Tongue (tissue), 2 donors: Measurements from ENCODE around the gene NAALADL2. TPM values are rescaled to one million over a fixed set of nuclear protein-coding genes. Genes with fewer than 3 reads are reported as not detected.
"Not testable (repeated sequence)": the region's sequence is repeated elsewhere in the genome, so short reads cannot be mapped to it uniquely, and the experiment has no call there.

Experiments used
- DNase-seq: peaks from one replicate; pipeline ENCODE4 v3.0.0-alpha.2; 2015
- total RNA-seq: library from RNA; depleted of rRNA; stranded (reverse); fragments of >200 nt; gene quantifications from one replicate; pipeline ENCODE4 v1.2.3, GENCODE V29; 2014

The NAALADL2 gene
- total RNA-seq, 1 donor from 2014 or later, result 76.0 TPM

DNA sequence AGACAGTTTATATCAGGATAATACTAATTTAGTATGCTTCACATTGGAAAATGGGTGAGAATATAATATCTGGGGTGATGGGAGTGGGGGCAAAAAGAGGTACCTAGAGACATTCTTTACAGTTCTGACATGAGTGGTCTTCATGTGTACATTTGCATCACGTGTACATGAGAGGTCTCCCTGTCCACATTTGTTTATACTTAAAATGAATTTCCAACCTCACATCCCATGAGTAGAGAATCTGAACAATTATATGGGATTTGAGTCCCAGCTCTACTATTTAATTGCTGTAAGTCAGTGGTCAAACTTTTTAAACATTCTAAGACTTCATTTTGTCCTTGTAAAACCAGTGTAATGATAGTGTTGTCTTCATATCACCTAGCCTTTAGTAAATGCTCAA lies 408.4 kb downstream of the NAALADL2 start:
- DNase-seq, result no peak

DNA sequence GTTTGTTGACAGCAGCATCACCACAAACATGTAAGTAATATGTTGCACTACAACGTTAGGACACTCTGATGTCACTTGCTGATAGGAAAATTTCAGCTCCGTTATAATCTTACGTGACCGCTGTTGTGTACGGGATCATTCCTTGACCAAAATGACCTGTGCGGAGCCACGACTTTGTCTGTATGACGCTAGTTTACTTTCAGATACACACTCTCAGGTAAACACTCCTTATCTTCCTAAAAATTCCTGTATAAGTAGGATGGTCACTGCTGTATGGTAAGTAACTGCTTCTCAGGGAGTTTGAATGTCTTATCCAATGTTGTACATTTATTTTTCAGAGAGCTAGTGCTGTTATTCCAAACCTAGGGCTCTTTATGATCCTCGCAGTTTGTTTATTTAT lies 410.3 kb downstream of the NAALADL2 start:
- no peak for DNase-seq

- no peak for DNase-seq
Measured at GRCh38 chr3:175270198-175270837, 411.2 kb downstream of the NAALADL2 start.

DNA sequence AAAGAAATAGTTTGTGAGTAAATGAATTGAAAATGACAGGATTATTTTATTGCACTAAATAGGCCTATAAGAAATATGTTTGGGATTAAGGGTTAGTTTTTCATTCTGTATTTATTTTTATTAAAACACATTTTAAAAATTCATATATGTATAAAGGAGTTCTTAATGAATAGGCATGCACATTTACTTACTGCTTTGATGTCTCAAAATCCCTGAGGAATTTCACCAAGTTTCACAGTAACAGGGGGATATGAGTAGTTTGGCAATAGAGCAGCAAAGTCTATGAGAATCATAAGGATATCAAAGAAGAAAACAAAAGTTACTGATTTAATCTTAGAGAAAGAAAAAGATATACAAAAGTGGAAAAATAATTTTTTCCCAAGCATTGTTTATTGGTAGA lies 411.7 kb downstream of the NAALADL2 start:
- no peak for DNase-seq

DNA sequence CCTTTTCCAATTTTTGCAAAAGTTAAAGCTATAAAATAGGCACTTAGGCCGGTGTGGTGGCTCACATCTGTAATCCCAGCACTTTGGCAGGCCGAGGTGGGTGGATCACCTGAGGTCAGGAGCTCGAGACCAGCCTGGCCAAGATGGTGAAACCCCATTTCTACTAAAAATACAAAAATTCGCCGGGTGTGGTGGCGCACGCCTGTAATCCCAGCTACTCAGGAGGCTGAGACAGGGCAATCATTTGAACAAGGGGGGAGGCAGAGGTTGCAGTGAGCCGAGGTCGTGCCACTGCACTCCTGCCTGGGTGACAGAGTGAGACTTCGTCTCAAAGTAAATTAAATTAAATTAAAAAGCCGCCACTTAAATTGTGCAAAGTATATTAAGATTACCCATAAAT lies 412.3 kb downstream of the NAALADL2 start:
- not testable (repeated sequence) for DNase-seq

- no peak for DNase-seq
Measured at GRCh38 chr3:175272392-175272791, 413.3 kb downstream of the NAALADL2 start.

GRCh38 chr3:175273573-175273972 lies 414.4 kb downstream of the NAALADL2 start:
- DNase-seq, result no peak

- no peak for DNase-seq
Measured at GRCh38 chr3:175274056-175274455, 414.9 kb downstream of the NAALADL2 start.

DNA sequence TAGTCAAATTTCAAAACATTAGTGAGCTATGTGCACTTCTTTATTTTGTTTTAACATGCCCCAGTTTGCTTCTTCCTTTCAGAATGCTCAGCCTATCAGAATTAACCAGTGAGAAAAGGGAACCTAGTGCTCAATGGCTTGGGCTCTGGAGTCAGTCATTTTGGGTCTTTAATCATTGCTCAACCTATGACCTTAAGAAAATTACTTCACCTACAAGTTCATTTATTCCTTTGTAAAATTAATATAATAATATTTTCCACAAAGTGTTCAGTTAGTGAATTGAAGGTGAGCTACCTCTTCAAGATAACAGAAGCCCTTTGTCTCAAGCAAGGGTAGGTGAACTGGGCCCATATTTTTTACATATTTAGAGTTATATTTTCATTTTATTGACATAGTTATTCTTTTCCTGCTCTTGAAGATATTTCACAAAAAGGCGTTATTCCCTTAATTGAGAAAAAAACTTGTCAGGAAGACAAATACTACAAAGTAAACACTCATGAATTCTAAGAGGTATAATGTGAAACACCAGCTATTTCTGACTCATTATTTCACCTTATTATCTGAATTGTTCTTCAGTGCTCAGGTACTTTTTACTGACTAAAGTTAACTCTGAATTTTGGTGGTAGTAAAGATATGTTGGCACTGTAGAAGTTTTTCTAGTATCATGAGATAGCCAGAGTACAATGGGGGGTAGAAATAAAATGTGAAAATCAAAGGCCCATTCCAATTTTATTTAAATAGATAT lies 415.5 kb downstream of the NAALADL2 start:
- DNase-seq, result no peak

DNA sequence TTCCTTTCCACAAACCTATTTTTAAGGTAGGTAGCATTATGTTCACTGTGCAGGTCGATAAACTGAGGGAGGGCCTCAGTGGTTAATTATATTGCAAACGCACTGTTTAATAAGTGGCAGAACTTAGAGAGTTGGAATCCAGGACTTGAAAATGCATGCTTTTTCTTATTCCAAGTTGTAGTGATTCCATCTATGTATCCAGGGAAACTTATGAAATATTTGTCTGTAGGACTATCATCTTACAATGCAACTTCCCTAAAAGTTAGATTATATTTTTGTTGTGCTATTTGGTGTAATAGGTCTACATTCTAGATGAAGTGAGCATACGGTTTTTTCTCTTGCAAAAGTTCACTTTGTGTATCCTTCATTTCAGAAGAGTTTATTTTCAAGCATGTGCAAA lies 419.5 kb downstream of the NAALADL2 start:
- DNase-seq, result no peak

DNA sequence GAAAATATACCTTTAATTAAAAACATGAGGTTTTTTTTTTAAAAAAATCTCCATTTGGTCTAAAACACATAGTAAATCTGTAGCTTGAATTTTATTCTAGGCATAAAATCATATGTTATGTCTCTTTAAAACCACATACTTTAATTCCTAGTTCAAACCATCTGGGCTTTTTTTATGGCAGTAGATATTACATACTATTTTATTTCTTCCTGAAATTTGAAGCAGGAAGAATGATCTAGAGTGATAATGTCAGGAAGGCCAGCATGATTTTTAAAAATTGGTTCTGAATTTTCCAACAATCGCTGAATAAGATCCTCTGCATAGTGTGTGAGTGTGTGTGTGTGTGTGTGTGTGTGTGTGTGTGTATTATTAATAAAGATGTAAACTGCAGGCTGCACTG lies 420.3 kb downstream of the NAALADL2 start:
- DNase-seq, result no peak

- no peak for DNase-seq
Measured at GRCh38 chr3:175279911-175280310, 420.8 kb downstream of the NAALADL2 start.

DNA sequence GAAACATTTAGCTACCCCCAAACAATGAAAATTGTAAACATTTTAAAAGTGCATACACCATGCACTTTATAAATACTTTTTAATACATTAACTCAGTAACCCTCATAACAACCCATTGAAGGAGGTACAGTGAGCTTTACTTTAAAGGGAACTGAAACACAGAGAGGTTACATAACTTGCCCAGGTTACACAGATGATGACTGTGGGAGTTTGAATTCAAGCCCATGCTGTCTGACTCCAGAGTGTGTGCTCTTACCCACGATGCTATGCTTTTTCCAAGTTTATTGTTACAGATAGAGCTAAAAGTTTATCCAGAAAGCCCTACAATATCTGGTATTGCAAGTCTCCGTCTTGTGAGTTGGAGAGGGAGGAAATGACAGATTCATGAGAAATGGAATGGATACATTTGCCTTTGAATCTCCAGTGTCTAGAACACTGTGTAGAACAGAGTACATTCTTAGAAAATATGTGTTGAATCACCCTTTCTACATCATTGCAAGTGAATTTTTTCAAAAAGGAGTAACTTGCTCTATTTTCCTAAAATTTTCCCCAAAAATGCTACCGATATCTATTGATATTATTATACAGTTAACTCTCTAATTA lies 428.3 kb downstream of the NAALADL2 start:
- no peak for DNase-seq

DNA sequence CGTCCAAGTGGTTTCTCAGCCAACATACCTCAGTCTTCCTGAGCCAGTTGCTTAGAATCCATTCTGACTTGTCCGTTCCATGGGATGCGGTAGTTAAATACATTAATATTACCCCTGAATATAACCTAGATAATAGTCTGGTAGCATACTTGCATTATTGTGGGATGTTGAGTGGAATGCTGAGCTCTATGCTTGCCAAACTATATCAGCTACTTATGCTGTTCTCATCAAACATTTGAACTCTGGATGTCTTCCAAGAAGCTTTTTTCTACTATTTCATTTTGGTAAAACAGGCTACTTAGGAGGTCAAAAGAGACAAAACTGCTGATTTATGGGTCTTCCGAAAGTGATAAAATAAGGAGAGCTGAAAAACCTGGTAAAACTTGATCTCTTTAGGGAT lies 429.5 kb downstream of the NAALADL2 start:
- no peak for DNase-seq

- no peak for DNase-seq
Measured at GRCh38 chr3:175294793-175295192, 435.7 kb downstream of the NAALADL2 start.

DNA sequence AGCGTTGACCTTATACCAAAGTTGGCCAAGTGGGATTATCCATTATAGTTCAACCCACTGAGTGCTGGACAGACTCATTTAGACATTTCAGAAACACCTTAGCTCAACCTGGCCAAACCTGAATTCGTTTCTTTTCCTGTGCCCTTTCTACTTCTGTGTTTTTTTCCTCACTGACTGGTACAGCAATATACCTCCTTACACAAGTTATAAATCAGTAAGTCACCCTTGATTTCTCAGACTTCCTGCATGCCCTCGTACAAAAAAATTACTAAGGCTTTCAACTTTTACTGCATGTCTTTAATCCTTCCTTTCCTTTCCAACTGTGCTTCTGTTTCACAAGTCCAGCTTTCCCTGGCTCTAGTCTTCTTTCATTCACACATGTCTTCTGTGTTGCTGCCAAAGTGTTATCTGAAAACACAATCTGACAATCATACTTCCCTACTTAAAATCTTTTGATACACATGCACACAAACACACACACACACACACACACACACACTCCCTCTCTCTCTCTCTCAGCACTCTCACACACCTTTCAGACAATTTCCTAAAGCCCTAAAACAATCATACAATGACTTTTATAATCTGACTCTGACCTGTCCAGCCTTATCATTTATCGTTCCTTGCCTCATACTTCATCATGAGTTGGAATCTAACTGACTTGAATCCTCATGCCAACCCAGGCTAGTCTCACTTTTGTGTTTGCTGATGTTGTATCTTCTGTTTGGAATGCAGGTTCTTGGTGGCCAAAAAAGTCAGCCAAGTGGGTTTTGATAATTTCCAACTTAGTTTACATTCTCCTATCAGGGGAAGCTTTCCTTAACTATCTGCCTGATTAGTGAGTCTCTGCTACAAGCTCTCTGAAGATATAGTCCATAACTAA lies 436.4 kb downstream of the NAALADL2 start:
- no peak for DNase-seq

DNA sequence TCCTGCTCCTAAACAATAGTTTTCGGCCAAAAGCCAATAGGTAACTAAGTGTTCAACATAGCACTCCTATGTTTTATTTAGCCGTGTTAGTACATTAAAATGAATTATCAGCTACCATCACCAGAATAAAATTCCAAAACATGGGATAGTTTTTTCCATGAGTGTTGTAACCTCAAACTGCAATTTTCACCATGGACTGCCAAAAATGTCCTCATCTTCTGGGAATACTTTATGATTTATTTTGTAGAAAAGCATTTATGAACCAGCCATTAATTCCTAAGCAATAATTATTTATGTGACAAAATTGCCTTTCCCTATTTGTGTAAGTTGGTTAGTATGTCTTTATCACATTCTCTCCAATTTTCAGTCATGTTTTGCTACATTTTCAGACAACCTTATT lies 438.1 kb downstream of the NAALADL2 start:
- no peak for DNase-seq

DNA sequence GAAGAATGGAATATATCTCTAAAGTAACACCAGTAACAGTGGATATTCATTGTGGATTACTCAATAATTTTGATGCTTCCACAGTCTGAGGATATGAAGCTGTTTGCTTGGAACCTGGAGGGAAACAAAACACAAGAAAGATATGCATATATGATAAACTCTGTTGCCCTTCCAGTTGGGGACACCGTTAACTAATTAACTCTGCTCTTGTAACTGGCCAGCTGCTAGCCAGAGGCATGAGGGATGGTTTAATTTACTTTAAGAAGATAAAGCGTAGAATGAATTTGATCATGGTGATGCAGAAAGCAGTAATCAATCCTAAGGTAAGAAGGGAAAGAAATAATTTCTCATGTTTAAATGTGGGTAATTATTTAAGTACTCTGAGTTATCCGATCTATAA lies 442.6 kb downstream of the NAALADL2 start:
- DNase-seq, result no peak

GRCh38 chr3:175304404-175304803 lies 445.3 kb downstream of the NAALADL2 start:
- peak; percentile 88 for DNase-seq

DNA sequence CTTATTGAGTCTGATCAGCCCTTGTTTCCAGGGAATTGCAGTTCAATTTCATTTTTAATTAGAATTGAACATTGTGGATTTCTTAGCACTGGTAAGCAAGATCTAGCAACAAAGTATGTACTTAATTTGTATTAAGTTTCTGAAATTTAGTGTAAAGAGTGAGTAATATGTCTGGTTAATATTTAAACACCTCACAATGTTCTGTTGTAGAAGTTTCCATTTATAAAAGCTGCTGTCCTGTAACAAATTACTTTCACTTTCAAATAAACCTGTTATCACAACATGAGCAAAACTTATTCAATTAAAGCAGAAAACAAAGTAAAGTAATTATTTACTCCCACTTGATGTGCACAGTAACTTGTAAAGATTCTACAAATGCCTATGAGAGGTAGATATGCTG lies 448.5 kb downstream of the NAALADL2 start:
- no peak for DNase-seq

- no peak for DNase-seq
Measured at GRCh38 chr3:175308097-175308496, 449.0 kb downstream of the NAALADL2 start.

DNA sequence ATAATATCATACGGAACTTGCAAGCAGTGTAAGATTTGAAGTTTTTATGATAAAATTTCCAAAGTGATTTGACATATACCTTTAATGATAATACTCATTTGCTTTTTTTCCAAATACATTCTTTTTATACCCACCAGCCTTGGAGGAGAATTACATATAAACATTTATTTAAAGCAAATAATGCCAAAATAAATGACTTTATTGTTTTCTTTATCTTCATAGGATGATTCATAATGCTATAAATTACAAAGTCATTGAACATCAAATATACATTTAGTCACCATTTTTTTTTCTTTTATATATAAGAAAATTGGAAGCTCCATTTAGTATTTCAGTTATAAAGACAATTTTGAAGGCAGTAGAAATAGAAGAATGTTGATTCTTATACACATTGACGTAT lies 450.9 kb downstream of the NAALADL2 start:
- DNase-seq, result no peak

- DNase-seq, result no peak
Measured at GRCh38 chr3:175311404-175311803, 452.3 kb downstream of the NAALADL2 start.
